Central memory CD8-positive, alpha-beta T cell (primary cell): ENCODE measurements around the gene MAP3K4.
A peak's percentile ranks its signal among the peaks of the same experiment; 100 is the strongest.
"Not testable (repeated sequence)": the region's sequence is repeated elsewhere in the genome, so short reads cannot be mapped to it uniquely, and the experiment has no call there.

Experiments
- ATAC-seq: fragments of 150-1000 bp; cut with Tn5 transposase; replicated peaks from 2 replicates; pipeline ENCODE4 v1.10.0; 2022; ENCODE audit warnings: mild to moderate bottlenecking, moderate FRiP score, moderate number of reproducible peaks; ENCODE audit not compliant: poor library complexity, severe bottlenecking; ENCODE audit errors: extremely low read depth
- DNase-seq, 2 donors: peaks; one replicate each; pipeline ENCODE4 v3.0.0; 2021; ENCODE audit warnings: low spot score in 2 of 2
- H3K27ac Mint-ChIP-seq: one replicate; pipeline ENCODE4 v1.8.0; 2022; ENCODE audit warnings: low read depth, mild to moderate bottlenecking, moderate library complexity, mixed read lengths
- H3K27me3 Mint-ChIP-seq: one replicate; pipeline ENCODE4 v1.8.0; 2022; ENCODE audit warnings: mixed read lengths
- H3K36me3 Mint-ChIP-seq: one replicate; pipeline ENCODE4 v1.8.0; 2022; ENCODE audit warnings: mild to moderate bottlenecking, moderate library complexity, mixed read lengths; ENCODE audit not compliant: insufficient read depth
- H3K4me1 Mint-ChIP-seq: one replicate; pipeline ENCODE4 v1.8.0; 2022; ENCODE audit warnings: mixed read lengths
- H3K4me3 Mint-ChIP-seq: one replicate; pipeline ENCODE4 v1.8.0; 2022; ENCODE audit warnings: mild to moderate bottlenecking, moderate library complexity, mixed read lengths
- H3K9me3 Mint-ChIP-seq: one replicate; pipeline ENCODE4 v1.8.0; 2022; ENCODE audit warnings: mixed read lengths

The MAP3K4 gene

GRCh38 chr6:160974304-160974771 lies 17.2 kb upstream of the MAP3K4 start:
- no peaks in the 10 kb centered on the region for H3K9me3 Mint-ChIP-seq
- no peak overlapping the region for H3K27ac Mint-ChIP-seq
- ATAC-seq (no peak), DNase-seq (no peak)
- no peak overlapping the region for H3K4me3 Mint-ChIP-seq
- H3K4me1 Mint-ChIP-seq: no peaks in the 10 kb centered on the region
- H3K36me3 Mint-ChIP-seq: no peaks in the 10 kb centered on the region
- H3K27me3 Mint-ChIP-seq: peaks cover 53% of the 10 kb centered on the region

GRCh38 chr6:160975162-160975561 lies 16.4 kb upstream of the MAP3K4 start:
- DNase-seq (no peak), ATAC-seq (no peak)
- Mint-ChIP-seq H3K4me3 (no peak overlapping the region), H3K27ac (no peak overlapping the region), H3K4me1 (no peaks in the 10 kb centered on the region), H3K9me3 (no peaks in the 10 kb centered on the region), H3K36me3 (no peaks in the 10 kb centered on the region), H3K27me3 (peaks cover 51% of the 10 kb centered on the region)

- peaks cover 49% of the 10 kb centered on the region for H3K27me3 Mint-ChIP-seq
- not testable (repeated sequence) for DNase-seq, H3K9me3 Mint-ChIP-seq, H3K4me3 Mint-ChIP-seq, H3K27ac Mint-ChIP-seq, ATAC-seq, H3K4me1 Mint-ChIP-seq, H3K36me3 Mint-ChIP-seq
Measured at GRCh38 chr6:160975961-160976360, 15.6 kb upstream of the MAP3K4 start.

- no peak overlapping the region for H3K4me3 Mint-ChIP-seq
- H3K36me3 Mint-ChIP-seq: no peaks in the 10 kb centered on the region
- H3K27me3 Mint-ChIP-seq: peaks cover 59% of the 10 kb centered on the region
- H3K4me1 Mint-ChIP-seq: no peaks in the 10 kb centered on the region
- no peak for DNase-seq
- H3K27ac Mint-ChIP-seq: no peak overlapping the region
- no peak for ATAC-seq
- H3K9me3 Mint-ChIP-seq: peaks cover 6% of the 10 kb centered on the region
Measured at GRCh38 chr6:160978141-160978901, 13.2 kb upstream of the MAP3K4 start.

GRCh38 chr6:160979061-160979708 lies 12.4 kb upstream of the MAP3K4 start:
- Mint-ChIP-seq H3K36me3 (no peaks in the 10 kb centered on the region), H3K4me3 (no peak overlapping the region), H3K9me3 (peaks cover 12% of the 10 kb centered on the region), H3K27me3 (peaks cover 53% of the 10 kb centered on the region), H3K27ac (no peak overlapping the region), H3K4me1 (no peaks in the 10 kb centered on the region)
- DNase-seq (no peak), ATAC-seq (no peak)

GRCh38 chr6:160983377-160983948 lies 8.1 kb upstream of the MAP3K4 start:
- H3K4me1 Mint-ChIP-seq, H3K27ac Mint-ChIP-seq, H3K4me3 Mint-ChIP-seq, ATAC-seq, H3K36me3 Mint-ChIP-seq, DNase-seq: not testable (repeated sequence)
- H3K27me3 Mint-ChIP-seq: peaks cover 40% of the 10 kb centered on the region
- peaks cover 17% of the 10 kb centered on the region for H3K9me3 Mint-ChIP-seq

GRCh38 chr6:160986851-160987250 lies 4.7 kb upstream of the MAP3K4 start:
- no peak overlapping the region for H3K4me3 Mint-ChIP-seq
- no peaks in the 10 kb centered on the region for H3K4me1 Mint-ChIP-seq
- ATAC-seq: no peak
- peaks cover 22% of the 10 kb centered on the region for H3K27me3 Mint-ChIP-seq
- DNase-seq: no peak
- no peak overlapping the region for H3K27ac Mint-ChIP-seq
- peaks cover 17% of the 10 kb centered on the region for H3K9me3 Mint-ChIP-seq
- H3K36me3 Mint-ChIP-seq: peaks cover 9% of the 10 kb centered on the region

GRCh38 chr6:160987265-160987664 lies 4.3 kb upstream of the MAP3K4 start:
- ATAC-seq: no peak
- Mint-ChIP-seq H3K4me3 (no peak overlapping the region), H3K27me3 (peaks cover 18% of the 10 kb centered on the region), H3K4me1 (peaks cover 1% of the 10 kb centered on the region), H3K36me3 (peaks cover 11% of the 10 kb centered on the region), H3K9me3 (peaks cover 17% of the 10 kb centered on the region), H3K27ac (no peak overlapping the region)
- no peak for DNase-seq

- Mint-ChIP-seq H3K4me3 (peak overlapping the region; percentile 99), H3K9me3 (peaks cover 5% of the 10 kb centered on the region), H3K4me1 (peaks cover 36% of the 10 kb centered on the region), H3K27me3 (peaks cover 11% of the 10 kb centered on the region), H3K36me3 (peaks cover 20% of the 10 kb centered on the region), H3K27ac (peak overlapping the region; percentile 98)
- ATAC-seq (no peak), DNase-seq (no peak)
Measured at GRCh38 chr6:160990847-160991405, 643 bp upstream of the MAP3K4 start.

- ATAC-seq: peak; percentile 72
- Mint-ChIP-seq H3K27me3 (no peaks in the 10 kb centered on the region), H3K4me1 (peaks cover 50% of the 10 kb centered on the region), H3K4me3 (peak overlapping the region; percentile 99), H3K27ac (peak overlapping the region; percentile 98), H3K36me3 (peaks cover 20% of the 10 kb centered on the region), H3K9me3 (no peaks in the 10 kb centered on the region)
- DNase-seq: peak in 1 of 2 donors; percentile 36
Measured at GRCh38 chr6:160992061-160992979, 751 bp downstream of the MAP3K4 start.

GRCh38 chr6:160992980-160993314 lies 1.4 kb downstream of the MAP3K4 start:
- H3K27ac Mint-ChIP-seq: peak overlapping the region; percentile 98
- peaks cover 55% of the 10 kb centered on the region for H3K4me1 Mint-ChIP-seq
- H3K36me3 Mint-ChIP-seq: peaks cover 20% of the 10 kb centered on the region
- H3K9me3 Mint-ChIP-seq: no peaks in the 10 kb centered on the region
- peak overlapping the region; percentile 99 for H3K4me3 Mint-ChIP-seq
- H3K27me3 Mint-ChIP-seq: no peaks in the 10 kb centered on the region
- no peak for ATAC-seq
- no peak for DNase-seq

GRCh38 chr6:160995271-160995670 lies 3.7 kb downstream of the MAP3K4 start:
- Mint-ChIP-seq H3K4me3 (no peak overlapping the region), H3K27ac (no peak overlapping the region), H3K4me1 (peaks cover 60% of the 10 kb centered on the region), H3K36me3 (peaks cover 23% of the 10 kb centered on the region), H3K27me3 (no peaks in the 10 kb centered on the region), H3K9me3 (no peaks in the 10 kb centered on the region)
- DNase-seq (no peak), ATAC-seq (no peak)
